BE2C (cell line): ENCODE data around the gene NFATC1.

Experiments used
- DNase-seq: peaks from one replicate; pipeline ENCODE4 v3.0.0-alpha.2; 2020
- H3K27me3 ChIP-seq: fragments of 250-450 bp; sonication (Bioruptor Pico); 2 replicates; pipeline ENCODE4 v1.5.1; 2020; ENCODE audit warnings: mild to moderate bottlenecking
- H3K36me3 ChIP-seq: fragments of 250-450 bp; sonication (Bioruptor Pico); 2 replicates; pipeline ENCODE4 v1.5.1; 2020; ENCODE audit warnings: mild to moderate bottlenecking
- H3K4me1 ChIP-seq: fragments of 250-450 bp; sonication (Bioruptor Pico); 2 replicates; pipeline ENCODE4 v1.5.1; 2020
- H3K4me3 ChIP-seq: 2 replicates; pipeline ENCODE4 v1.5.1; 2011; ENCODE audit warnings: low read depth, low read length
- H3K9me3 ChIP-seq: fragments of 250-450 bp; sonication (Bioruptor Pico); 2 replicates; pipeline ENCODE4 v1.5.1; 2020
- TF ChIP-seq, protein P1 (sequence below): IDR thresholded peaks from 2 replicates; pipeline ENCODE4 v1.5.1; 2012; ENCODE audit warnings: mild to moderate bottlenecking, low read depth, low read length

NFATC1 gene

DNA sequence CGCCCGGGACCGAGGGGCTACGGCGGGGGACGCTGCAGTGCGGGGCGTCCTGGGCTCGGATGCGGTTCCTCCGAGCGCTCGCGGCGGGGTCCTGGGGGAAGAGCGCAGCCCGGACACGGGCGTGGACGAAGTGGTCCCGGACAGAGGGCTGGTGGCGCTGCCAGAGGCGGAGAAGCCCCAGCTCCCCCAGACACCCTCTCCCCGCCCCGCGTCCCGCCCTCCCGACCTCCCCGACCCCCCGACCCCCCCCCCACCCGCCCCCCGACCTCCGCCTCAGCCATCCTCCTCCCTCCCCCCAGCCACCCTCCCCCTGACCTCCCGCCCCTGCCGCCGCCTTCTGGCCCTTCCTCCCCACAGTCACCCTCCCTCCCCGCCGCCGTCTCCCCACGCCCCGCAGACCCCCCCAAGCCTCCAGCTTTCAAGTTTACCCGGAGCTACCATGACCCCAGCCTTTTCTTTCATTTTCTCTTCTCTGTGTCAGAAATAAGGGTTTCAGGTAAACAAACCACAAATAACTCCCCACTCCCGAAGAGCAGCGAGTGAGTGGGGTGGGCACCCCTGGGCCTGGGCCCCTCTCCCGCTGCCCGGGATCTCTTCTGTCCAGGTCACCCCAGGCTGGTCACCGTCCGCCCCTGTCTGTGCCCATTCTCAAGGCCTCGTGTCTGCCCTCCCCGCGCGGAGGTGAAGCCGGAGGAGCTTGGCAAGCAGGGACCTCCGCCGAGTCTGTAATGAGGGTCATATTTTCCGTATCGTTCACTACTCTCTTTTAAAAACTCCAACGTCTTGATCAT, 5.1 kb downstream of the NFATC1 start:
- TF ChIP-seq, protein P1, sequence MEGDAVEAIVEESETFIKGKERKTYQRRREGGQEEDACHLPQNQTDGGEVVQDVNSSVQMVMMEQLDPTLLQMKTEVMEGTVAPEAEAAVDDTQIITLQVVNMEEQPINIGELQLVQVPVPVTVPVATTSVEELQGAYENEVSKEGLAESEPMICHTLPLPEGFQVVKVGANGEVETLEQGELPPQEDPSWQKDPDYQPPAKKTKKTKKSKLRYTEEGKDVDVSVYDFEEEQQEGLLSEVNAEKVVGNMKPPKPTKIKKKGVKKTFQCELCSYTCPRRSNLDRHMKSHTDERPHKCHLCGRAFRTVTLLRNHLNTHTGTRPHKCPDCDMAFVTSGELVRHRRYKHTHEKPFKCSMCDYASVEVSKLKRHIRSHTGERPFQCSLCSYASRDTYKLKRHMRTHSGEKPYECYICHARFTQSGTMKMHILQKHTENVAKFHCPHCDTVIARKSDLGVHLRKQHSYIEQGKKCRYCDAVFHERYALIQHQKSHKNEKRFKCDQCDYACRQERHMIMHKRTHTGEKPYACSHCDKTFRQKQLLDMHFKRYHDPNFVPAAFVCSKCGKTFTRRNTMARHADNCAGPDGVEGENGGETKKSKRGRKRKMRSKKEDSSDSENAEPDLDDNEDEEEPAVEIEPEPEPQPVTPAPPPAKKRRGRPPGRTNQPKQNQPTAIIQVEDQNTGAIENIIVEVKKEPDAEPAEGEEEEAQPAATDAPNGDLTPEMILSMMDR = no peak
- Histone ChIP-seq H3K4me1 (no peaks in the 10 kb centered on the region), H3K36me3 (no peaks in the 10 kb centered on the region), H3K9me3 (no peaks in the 10 kb centered on the region), H3K27me3 (peaks cover 59% of the 10 kb centered on the region), H3K4me3 (no peak overlapping the region)
- no peak for DNase-seq

DNA sequence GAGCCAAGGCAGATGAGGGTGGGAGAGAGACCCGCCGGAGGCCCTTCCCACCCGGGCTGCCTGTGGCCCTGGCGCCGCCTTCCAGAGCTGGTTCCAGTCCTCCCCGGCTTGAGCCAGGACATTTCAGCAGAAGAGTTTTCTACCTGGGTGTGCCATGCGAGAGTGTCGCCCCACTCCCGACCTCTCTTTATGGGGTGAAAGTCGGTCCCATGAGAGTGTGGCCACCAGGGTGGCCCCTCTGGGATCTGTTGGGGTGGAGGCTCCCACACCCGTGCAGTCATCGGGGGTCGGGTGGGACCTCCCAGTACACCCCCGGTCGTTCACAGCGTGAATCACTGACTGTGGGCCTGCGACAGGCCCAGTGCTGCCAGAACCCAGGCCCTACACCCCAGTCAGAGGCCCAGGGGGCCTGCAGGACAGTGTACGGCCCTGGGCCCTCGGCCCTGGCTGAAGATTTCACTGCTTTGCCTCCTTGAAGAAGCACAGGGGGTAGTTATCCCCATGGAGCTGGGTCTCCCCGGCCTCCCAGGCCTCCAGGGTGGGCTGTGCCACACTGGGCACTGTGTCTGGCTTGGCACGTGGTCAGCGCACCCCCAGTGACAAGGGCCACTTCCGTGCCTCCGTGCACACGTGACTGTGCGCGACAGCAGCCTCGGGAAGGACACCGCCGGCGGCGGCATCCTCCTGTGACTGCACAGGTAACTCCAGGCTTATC, 5.9 kb downstream of the NFATC1 start:
- no peak overlapping the region for H3K4me3 ChIP-seq
- no peaks in the 10 kb centered on the region for H3K4me1 ChIP-seq

DNA sequence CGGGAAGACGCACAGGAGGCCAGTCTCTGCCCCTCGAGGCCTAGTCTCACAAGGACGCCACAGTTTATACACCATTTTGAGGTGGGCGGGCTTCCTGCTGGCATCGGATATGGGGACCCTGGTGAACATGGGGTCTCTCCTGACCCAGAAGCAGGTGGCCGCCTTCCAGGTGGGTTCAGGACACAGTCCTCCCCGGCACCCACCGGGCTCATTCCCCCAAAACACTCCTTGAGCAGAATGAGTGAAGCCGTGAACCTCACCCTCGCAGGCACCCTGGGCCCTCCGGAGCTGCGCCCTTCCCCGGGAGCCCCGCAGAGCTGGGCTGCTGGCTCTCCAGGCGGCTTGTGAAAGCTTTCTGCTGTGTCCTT, 6.5 kb downstream of the NFATC1 start:
- Histone ChIP-seq H3K4me1 (no peaks in the 10 kb centered on the region), H3K27me3 (peaks cover 47% of the 10 kb centered on the region), H3K36me3 (no peaks in the 10 kb centered on the region), H3K4me3 (no peak overlapping the region), H3K9me3 (no peaks in the 10 kb centered on the region)
- TF ChIP-seq, protein P1 = no peak
- no peak for DNase-seq

More for the DNA sequence above, 5.9 kb downstream of the NFATC1 start:
- TF ChIP-seq, protein P1 = no peak
- no peak for DNase-seq
- Histone ChIP-seq H3K27me3 (peaks cover 52% of the 10 kb centered on the region), H3K9me3 (no peaks in the 10 kb centered on the region), H3K36me3 (no peaks in the 10 kb centered on the region)

DNA sequence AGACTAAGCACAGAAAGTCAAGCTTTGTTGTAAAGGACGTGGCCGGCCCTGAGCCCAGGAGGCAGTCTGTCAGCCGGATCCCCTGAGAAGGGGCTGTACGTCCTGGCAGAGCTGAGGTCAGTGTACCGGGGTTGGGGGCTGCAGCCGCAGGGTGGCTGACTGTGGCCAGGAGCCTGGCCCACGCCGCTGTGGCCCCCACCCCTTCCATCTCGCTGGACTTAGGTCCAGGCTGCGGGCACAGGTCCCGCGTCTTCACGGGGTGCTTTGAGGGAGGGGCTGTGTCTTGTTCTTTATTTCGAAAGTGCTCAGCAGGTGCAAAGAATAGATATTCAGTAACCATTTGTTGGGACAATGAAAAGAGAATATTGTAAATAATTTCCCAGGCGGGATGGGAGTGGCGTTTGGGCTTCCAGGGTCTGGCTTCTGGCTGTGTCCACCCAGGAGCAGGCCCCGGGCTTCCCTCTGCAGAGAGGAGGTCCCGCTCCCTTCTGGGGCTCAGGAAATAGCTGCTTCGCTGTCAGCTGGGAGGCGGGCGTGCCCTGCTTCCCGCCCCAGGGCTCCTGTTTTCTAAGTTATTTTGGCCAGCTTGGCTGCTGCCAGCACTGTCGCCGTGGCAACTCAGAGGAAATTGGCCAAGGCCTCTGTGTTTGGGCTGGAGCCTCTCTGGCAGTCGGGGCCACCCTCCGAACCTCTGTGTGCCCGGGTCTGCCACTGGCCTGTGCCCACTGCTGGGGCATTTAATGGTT, 7.4 kb downstream of the NFATC1 start:
- H3K4me1 ChIP-seq = no peaks in the 10 kb centered on the region
- no peak for DNase-seq
- no peak overlapping the region for H3K4me3 ChIP-seq
- H3K36me3 ChIP-seq = no peaks in the 10 kb centered on the region
- H3K9me3 ChIP-seq = no peaks in the 10 kb centered on the region
- peaks cover 37% of the 10 kb centered on the region for H3K27me3 ChIP-seq
- TF ChIP-seq, protein P1 = no peak

DNA sequence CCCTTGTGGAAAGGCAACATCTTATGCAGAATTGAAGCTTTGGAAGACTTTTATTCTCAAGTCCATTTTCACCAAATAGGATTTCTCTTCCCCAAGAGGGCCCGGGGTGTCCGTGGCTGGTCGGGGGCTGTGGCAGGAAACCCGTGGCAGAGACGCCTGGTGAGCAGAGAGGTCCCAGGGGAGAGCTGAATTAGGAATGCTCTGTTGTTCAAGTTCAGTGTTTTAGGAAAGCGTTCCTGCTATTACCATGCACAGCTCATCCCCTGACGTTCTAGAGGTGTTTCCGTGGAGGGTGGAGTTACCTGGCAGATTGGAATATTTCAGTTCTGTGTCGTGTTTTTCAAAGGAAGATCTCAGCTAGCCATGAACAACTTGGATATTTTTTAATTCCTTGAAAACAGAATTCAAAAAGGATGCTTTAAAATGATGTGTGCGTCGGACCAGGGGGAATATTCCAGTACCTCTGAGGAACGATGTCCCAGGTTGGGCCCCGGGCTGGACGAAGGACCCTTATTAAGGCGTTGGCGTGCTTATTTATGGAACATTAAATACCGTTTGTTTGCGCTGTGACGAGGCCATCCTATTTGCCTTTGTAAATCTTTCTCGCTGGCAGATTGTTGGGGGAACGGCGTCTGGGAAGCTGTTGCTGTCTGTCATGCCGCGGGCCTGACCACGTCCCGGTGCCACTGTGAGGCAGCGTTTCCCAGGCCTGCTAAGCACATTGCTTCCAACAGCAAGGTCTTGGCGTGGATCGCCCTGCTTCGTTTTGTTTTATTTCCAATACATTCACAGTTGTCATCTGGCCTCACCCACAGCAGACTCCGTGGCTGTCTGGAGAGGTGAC, 8.2 kb downstream of the NFATC1 start:
- Histone ChIP-seq H3K36me3 (no peaks in the 10 kb centered on the region), H3K4me3 (no peak overlapping the region), H3K9me3 (no peaks in the 10 kb centered on the region), H3K27me3 (peaks cover 29% of the 10 kb centered on the region), H3K4me1 (no peaks in the 10 kb centered on the region)
- DNase-seq = no peak
- TF ChIP-seq, protein P1 = no peak
